MCF 10A (cell line): ENCODE data around the gene MNAT1. TPM values are rescaled to one million over a fixed set of nuclear protein-coding genes. Genes with fewer than 3 reads are reported as not detected.

Experiments used
- BruUV-seq: library from RNA; stranded (reverse); fragments of 400-500 nt; replicated peaks from 2 replicates; lab custom pipeline; 2021; lab: Mats Ljungman, UMichigan
- CTCF ChIA-PET: fragments of 300-600 bp; sonication (Branson Sonifier 250); formaldehyde crosslinking; extraction: SDS; loops from one replicate; lab custom pipeline; 2021; ENCODE audit warnings: antibody characterized with exemption, inconsistent platforms; lab: Yijun Ruan, JAX
- POLR2A ChIA-PET: fragments of 300-600, 350-650 bp; sonication (Branson Sonifier 250); formaldehyde crosslinking; extraction: SDS; loops from one replicate; lab custom pipeline; 2020; ENCODE audit warnings: antibody characterized with exemption, inconsistent platforms; lab: Yijun Ruan, JAX
- DNase-seq: peaks from one replicate; pipeline ENCODE4 v3.0.0-alpha.2; 2018; ENCODE audit not compliant: unreplicated experiment
- H3K27ac Mint-ChIP-seq: one replicate; pipeline ENCODE4 v1.8.0; 2022; ENCODE audit warnings: mild to moderate bottlenecking, low read depth, mixed read lengths; ENCODE audit not compliant: unreplicated experiment
- H3K27me3 Mint-ChIP-seq: one replicate; pipeline ENCODE4 v1.8.0; 2022; ENCODE audit warnings: mixed read lengths; ENCODE audit not compliant: insufficient read depth, unreplicated experiment
- H3K36me3 Mint-ChIP-seq: one replicate; pipeline ENCODE4 v1.8.0; 2022; ENCODE audit warnings: mild to moderate bottlenecking, moderate library complexity, mixed read lengths; ENCODE audit not compliant: insufficient read depth, unreplicated experiment
- H3K4me1 Mint-ChIP-seq: one replicate; pipeline ENCODE4 v1.8.0; 2022; ENCODE audit warnings: mixed read lengths; ENCODE audit not compliant: insufficient read depth, unreplicated experiment
- H3K4me3 Mint-ChIP-seq: one replicate; pipeline ENCODE4 v1.8.0; 2022; ENCODE audit warnings: mild to moderate bottlenecking, moderate library complexity, mixed read lengths; ENCODE audit not compliant: unreplicated experiment
- H3K9me3 Mint-ChIP-seq: one replicate; pipeline ENCODE4 v1.8.0; 2022; ENCODE audit warnings: mixed read lengths; ENCODE audit not compliant: unreplicated experiment
- intact Hi-C: fragments of 100-400 bp; cut with micrococcal nuclease; formaldehyde crosslinking; loops from 2 replicates; pipeline ENCODE4 v1.14.1; 2022
- total RNA-seq: library from RNA; stranded (reverse); gene quantifications from 2 replicates; pipeline ENCODE4 v1.2.3, GENCODE V29; 2022
- TF ChIP-seq, protein P1 (sequence below): fragments of 200-600 bp; IDR thresholded peaks from one replicate; pipeline ENCODE4 v1.8.0; 2022; ENCODE audit warnings: antibody characterized with exemption, mild to moderate bottlenecking; ENCODE audit not compliant: unreplicated experiment

Gene MNAT1
- total RNA-seq, 1 experiment from 2014 or later, result 57.5 TPM

DNA sequence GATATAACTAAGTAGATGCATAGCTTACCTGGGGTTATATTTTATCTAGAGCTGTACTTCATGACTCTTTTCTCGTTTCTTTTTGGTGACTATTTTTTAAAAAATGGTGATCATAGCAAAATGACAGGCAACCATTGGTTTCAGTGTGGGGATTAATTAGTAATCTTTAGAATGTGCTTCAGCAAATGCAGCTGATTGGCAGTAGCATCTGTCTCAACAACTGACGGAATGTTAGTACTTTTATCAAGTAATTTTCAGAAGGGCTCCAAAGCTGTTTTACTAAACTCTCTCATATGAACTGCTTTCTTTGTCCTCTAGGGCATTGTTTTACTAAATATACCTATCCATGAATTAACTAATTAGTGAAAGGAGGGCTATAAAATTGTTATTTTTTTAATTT, 128.7 kb downstream of the MNAT1 start:
- Mint-ChIP-seq H3K4me3 (no peak overlapping the region), H3K9me3 (no peaks in the 10 kb centered on the region), H3K36me3 (peaks cover 6% of the 10 kb centered on the region), H3K27me3 (no peaks in the 10 kb centered on the region), H3K4me1 (peaks cover 21% of the 10 kb centered on the region), H3K27ac (no peak overlapping the region)
- intact Hi-C loops, result no loop called here
- POLR2A ChIA-PET, result interaction anchor here (0.9 kb wide), 1 partner anchor 9 kb away, joined by 3 read pairs; no protein-coding TSS in a partner anchor
- TF ChIP-seq, protein P1, sequence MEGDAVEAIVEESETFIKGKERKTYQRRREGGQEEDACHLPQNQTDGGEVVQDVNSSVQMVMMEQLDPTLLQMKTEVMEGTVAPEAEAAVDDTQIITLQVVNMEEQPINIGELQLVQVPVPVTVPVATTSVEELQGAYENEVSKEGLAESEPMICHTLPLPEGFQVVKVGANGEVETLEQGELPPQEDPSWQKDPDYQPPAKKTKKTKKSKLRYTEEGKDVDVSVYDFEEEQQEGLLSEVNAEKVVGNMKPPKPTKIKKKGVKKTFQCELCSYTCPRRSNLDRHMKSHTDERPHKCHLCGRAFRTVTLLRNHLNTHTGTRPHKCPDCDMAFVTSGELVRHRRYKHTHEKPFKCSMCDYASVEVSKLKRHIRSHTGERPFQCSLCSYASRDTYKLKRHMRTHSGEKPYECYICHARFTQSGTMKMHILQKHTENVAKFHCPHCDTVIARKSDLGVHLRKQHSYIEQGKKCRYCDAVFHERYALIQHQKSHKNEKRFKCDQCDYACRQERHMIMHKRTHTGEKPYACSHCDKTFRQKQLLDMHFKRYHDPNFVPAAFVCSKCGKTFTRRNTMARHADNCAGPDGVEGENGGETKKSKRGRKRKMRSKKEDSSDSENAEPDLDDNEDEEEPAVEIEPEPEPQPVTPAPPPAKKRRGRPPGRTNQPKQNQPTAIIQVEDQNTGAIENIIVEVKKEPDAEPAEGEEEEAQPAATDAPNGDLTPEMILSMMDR, result no peak
- CTCF ChIA-PET, result no interaction called here
- BruUV-seq, result no TSS peak
- no peak for DNase-seq

DNA sequence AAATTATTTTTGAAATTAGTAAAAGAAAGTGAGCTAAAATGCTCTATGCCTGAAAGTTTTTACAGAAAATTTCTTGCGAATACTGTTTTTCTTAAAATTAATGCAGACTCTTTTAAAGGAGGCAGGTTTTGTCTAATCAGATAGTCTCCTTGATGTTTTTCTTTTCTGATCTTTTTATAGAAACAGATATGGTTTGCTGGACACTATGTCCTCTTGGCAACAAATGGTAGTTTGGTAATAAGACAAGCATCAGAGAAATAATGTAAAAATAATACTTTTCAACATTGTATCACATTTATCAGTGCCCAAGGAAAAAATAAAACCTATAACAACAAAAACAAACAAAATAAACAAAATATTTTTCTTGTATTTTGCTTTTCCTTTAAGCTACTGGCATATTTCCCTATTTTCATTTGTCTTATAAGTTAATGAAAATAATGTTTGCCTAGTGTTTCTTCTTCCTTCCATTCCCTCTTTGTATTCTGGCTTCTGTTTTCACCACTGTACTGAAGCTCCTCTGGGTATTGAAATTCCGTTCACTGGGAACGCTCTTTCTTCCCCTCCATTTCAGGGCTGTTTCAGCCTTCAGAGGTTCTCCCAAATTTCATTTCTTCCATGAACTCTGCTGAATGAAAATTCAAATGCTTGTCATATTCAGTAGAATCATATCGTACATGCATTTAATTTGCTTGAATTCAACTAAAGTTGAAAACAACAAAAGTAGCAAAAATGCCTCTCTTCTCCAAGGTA, 131.0 kb downstream of the MNAT1 start:
- Mint-ChIP-seq H3K27me3 (no peaks in the 10 kb centered on the region), H3K4me3 (no peak overlapping the region), H3K27ac (no peak overlapping the region), H3K9me3 (no peaks in the 10 kb centered on the region), H3K4me1 (peaks cover 21% of the 10 kb centered on the region), H3K36me3 (no peaks in the 10 kb centered on the region)
- BruUV-seq, result no TSS peak
- intact Hi-C loops, result no loop called here
- DNase-seq, result no peak
- POLR2A ChIA-PET, result interaction anchor here (0.7 kb wide), 1 partner anchor 58 kb away, joined by 3 read pairs; no protein-coding TSS in a partner anchor
- TF ChIP-seq, protein P1, result no peak
- CTCF ChIA-PET, result no interaction called here

DNA sequence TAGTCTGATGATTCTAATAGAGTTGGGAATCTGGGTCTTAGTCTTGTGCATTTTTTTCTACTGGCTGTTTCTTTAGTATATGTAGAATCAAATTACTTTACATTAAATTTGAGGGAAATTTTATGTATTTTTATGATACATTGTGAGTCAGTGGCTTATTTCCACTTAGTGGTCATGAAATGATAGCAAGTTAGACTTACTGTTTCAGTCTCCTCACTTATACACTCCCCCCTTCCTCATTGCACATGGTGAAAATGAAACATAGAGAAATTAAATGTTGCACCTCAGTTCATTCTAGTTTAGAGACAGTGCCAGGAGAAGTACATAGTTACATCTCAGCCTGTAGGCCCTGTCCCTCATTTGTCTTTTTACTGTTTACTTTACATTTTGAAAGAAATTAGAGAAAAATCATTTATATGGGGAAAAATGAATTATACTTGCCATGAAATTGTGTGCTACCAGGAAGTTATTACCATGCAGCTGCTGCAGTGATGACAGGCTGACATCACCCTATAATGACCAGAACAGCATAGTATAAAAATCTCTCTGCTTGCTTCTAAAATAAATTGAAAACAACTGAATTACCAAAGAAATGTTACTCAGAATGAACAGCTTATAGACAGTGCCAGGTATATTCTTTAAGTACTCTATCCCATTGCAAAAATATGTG, 133.1 kb downstream of the MNAT1 start:
- ChIA-PET CTCF (no interaction called here), POLR2A (interaction anchor here (0.6 kb wide), 1 partner anchor 1347 kb away, joined by 3 read pairs; no protein-coding TSS in a partner anchor)
- Mint-ChIP-seq H3K4me3 (no peak overlapping the region), H3K4me1 (peaks cover 15% of the 10 kb centered on the region), H3K27me3 (no peaks in the 10 kb centered on the region), H3K36me3 (peaks cover under 1% of the 10 kb centered on the region), H3K9me3 (no peaks in the 10 kb centered on the region), H3K27ac (no peak overlapping the region)
- TF ChIP-seq, protein P1, result no peak
- BruUV-seq, result no TSS peak
- intact Hi-C loops, result no loop called here
- DNase-seq, result no peak

DNA sequence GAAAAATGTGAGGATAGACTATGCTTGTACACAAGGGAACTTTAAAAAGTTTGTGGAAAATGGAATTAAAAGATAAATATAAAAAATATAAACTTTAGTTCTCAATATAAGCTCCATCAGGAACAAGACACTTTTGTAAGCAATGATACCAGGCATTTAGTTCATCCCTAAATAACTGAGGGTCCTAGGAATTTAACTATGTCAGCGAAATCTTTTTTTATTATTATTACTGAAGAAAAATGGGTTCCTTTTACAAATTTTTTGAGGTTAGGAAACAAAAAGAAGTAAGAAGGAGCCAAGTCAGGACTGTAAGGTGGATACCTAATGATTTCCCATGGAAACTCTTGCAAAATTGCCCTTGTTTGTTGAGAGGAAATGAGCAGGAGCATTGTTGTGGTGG, 143.6 kb downstream of the MNAT1 start:
- TF ChIP-seq, protein P1, result no peak
- CTCF ChIA-PET, result interaction anchor here (0.6 to 0.7 kb wide), 2 partner anchors 112 to 421 kb away, joined by 3 to 5 read pairs; no protein-coding TSS in a partner anchor
- H3K36me3 Mint-ChIP-seq, result peaks cover 13% of the 10 kb centered on the region
- peaks cover 9% of the 10 kb centered on the region for H3K4me1 Mint-ChIP-seq
- POLR2A ChIA-PET, result interaction anchor here (1.0 to 1.5 kb wide), 2 partner anchors 8 to 103 kb away, joined by 3 read pairs; partner anchors contain the start of gene SLC38A6
- no peaks in the 10 kb centered on the region for H3K27me3 Mint-ChIP-seq
- no TSS peak for BruUV-seq
- intact Hi-C loops, result no loop called here
- H3K27ac Mint-ChIP-seq, result no peak overlapping the region
- no peak overlapping the region for H3K4me3 Mint-ChIP-seq
- DNase-seq, result peak; percentile 3
- peaks cover 7% of the 10 kb centered on the region for H3K9me3 Mint-ChIP-seq
